GM12878 (cell line): ENCODE measurements around the gene OSTC. TPM values are rescaled to one million over a fixed set of nuclear protein-coding genes. Genes with fewer than 3 reads are reported as not detected.

Experiments used
- ATAC-seq: fragments of 200-7000 bp; cut with Tn5 transposase; 3 replicates; pipeline ENCODE4 v1.9.1; 2020; ENCODE audit warnings: mild to moderate bottlenecking, moderate library complexity
- BruUV-seq: library from RNA; stranded (reverse); fragments of 400-500 nt; replicated peaks from 2 replicates; lab custom pipeline; 2021; lab: Mats Ljungman, UMichigan
- CTCF ChIA-PET: fragments of 300-600 bp; sonication (Branson Sonifier 250); formaldehyde crosslinking; extraction: SDS; loops from one replicate; lab custom pipeline; 2021; ENCODE audit warnings: inconsistent platforms; lab: Yijun Ruan, JAX
- POLR2A ChIA-PET: fragments of 350-600 bp; formaldehyde crosslinking; extraction: SDS; loops from one replicate; lab custom pipeline; 2021; ENCODE audit warnings: inconsistent platforms; lab: Charles Lee
- RAD21 ChIA-PET: fragments of 300-600 bp; sonication (Branson Sonifier 250); formaldehyde crosslinking; loops from one replicate; lab custom pipeline; 2023; ENCODE audit warnings: antibody characterized with exemption; ENCODE audit not compliant: unreplicated experiment; lab: Charles Lee
- SMC1A ChIA-PET: fragments of 300-600 bp; sonication (Branson Sonifier 250); formaldehyde crosslinking; loops from one replicate; lab custom pipeline; 2023; ENCODE audit not compliant: unreplicated experiment, uncharacterized antibody; lab: Charles Lee
- DNase-seq: peaks from one replicate; pipeline ENCODE4 v3.0.0-alpha.2; 2011; ENCODE audit warnings: low read depth, low spot score
- FAIRE-seq: peaks from 3 replicates; lab custom pipeline; 2011; peaks lifted over from hg19 to GRCh38; lab: Jason Lieb, UNC
- H2AFZ ChIP-seq: 2 replicates; pipeline ENCODE4 v1.6.0; 2011; ENCODE audit warnings: low read depth, low read length, control low read depth; ENCODE audit not compliant: control insufficient read depth
- H3K27ac ChIP-seq: 2 replicates; pipeline ENCODE4 v1.5.1; 2011; ENCODE audit warnings: control low read depth; ENCODE audit not compliant: control insufficient read depth, insufficient read depth
- H3K27me3 ChIP-seq, 2 experiments: replicated peaks in 1 of 2; 2 replicates each; pipeline versions ENCODE4 v1.6.0 to v1.6.1; 2011; ENCODE audit warnings: low read length in 1 of 2; ENCODE audit not compliant: control insufficient read depth in 2 of 2, insufficient read depth in 2 of 2
- H3K36me3 ChIP-seq, 2 experiments: 2 replicates each; pipeline ENCODE4 v1.5.1; 2011; ENCODE audit warnings: low read length in 1 of 2; ENCODE audit not compliant: control insufficient read depth in 2 of 2, insufficient read depth in 2 of 2
- H3K4me1 ChIP-seq: 2 replicates; pipeline ENCODE4 v1.6.1; 2011; ENCODE audit warnings: mild to moderate bottlenecking, low read length, moderate library complexity, mixed read lengths; ENCODE audit not compliant: control insufficient read depth, insufficient read depth
- H3K4me2 ChIP-seq: 2 replicates; pipeline ENCODE4 v1.6.0; 2011; ENCODE audit warnings: control low read depth; ENCODE audit not compliant: control insufficient read depth, insufficient read depth
- H3K4me3 ChIP-seq: fragments of 200-600 bp; sonication (generic); 2 replicates; pipeline ENCODE4 v1.5.1; 2016
- H3K79me2 ChIP-seq: 2 replicates; pipeline ENCODE4 v1.6.0; 2011; ENCODE audit warnings: low read length; ENCODE audit not compliant: control insufficient read depth, insufficient read depth
- H3K9ac ChIP-seq: 2 replicates; pipeline ENCODE4 v1.8.0; 2011; ENCODE audit warnings: low read length, control low read depth, mixed read lengths; ENCODE audit not compliant: control insufficient read depth, insufficient read depth
- H3K9me3 ChIP-seq: replicated peaks from 3 replicates; pipeline ENCODE4 v1.5.1; 2011; ENCODE audit warnings: mild to moderate bottlenecking, low read length; ENCODE audit not compliant: control insufficient read depth, insufficient read depth
- H4K20me1 ChIP-seq: 2 replicates; pipeline ENCODE4 v1.6.0; 2011; ENCODE audit not compliant: control insufficient read depth, insufficient read depth
- BRCA1 ChIP-seq: IDR thresholded peaks from 2 replicates; pipeline ENCODE4 v1.6.1; 2011; ENCODE audit warnings: low read depth, low read length, improper control_type of control experiment
- HDAC2 ChIP-seq: fragments of 200-600 bp; sonication (generic); IDR thresholded peaks from 2 replicates; pipeline ENCODE4 v1.6.1; 2017
- RB1 ChIP-seq: fragments of 450-650 bp; formaldehyde crosslinking; IDR thresholded peaks from 2 replicates; pipeline ENCODE4 v1.6.1; 2017; ENCODE audit warnings: mild to moderate bottlenecking, borderline replicate concordance
- RBBP5 ChIP-seq: fragments of 200-600 bp; sonication (generic); conservative IDR thresholded peaks from 2 replicates; pipeline ENCODE4 v1.6.1; 2016
- SREBF1 ChIP-seq: IDR thresholded peaks from 2 replicates; pipeline ENCODE4 v1.6.1; 2012; ENCODE audit warnings: mild to moderate bottlenecking, low read length
- ZSCAN29 ChIP-seq: fragments of 450-650 bp; IDR thresholded peaks from 2 replicates; pipeline ENCODE4 v1.6.1; 2017; ENCODE audit warnings: mild to moderate bottlenecking, moderate library complexity
- WGBS: methylation state at CpG from one replicate; pipeline ENCODE4 v1.1.6; 2016; ENCODE audit warnings: low lambda C conversion rate; ENCODE audit not compliant: insufficient replicate concordance, insufficient coverage; ENCODE audit errors: missing lambda C conversion rate; 5-methylcytosine and 5-hydroxymethylcytosine counted together
- in situ Hi-C: fragments of 300-500 bp; cut with MboI; formaldehyde crosslinking; loops from 9 replicates; pipeline ENCODE4 v1.14.3; 2018; ENCODE audit warnings: mixed read lengths
- intact Hi-C: fragments of 100-400 bp; cut with micrococcal nuclease; formaldehyde crosslinking; loops from one replicate; pipeline ENCODE4 v1.14.2; 2022; ENCODE audit not compliant: unreplicated experiment
- polyA plus RNA-seq, 11 experiments: library from polyadenylated mRNA; depleted of rRNA in 4 of 11; unstranded in 6 of 11; stranded (reverse) in 5 of 11; fragments of >200 nt; fragmentation: Nextera tagmentation in 4 of 11; fragmentation: Illumina TruSeq in 1 of 11; extraction: Ambion mirVana in 4 of 11; extraction: Trizol in 1 of 11; gene quantifications; 1 replicate in 1 of 11; 2 replicates in 10 of 11; pipeline versions ENCODE4 v1.2.1 to v1.2.3, GENCODE V29; 2011 to 2016; ENCODE audit warnings: inconsistent platforms in 2 of 11, missing spikeins in 2 of 11, low read depth in 1 of 11
- small RNA-seq: library from RNA; depleted of rRNA; stranded (forward); fragments of <200 nt; gene quantifications from one replicate; pipeline ENCODE3, GENCODE V24; 2014
- total RNA-seq, 4 experiments: library from RNA; depleted of rRNA in 3 of 4; stranded (reverse); fragments of >200 nt in 3 of 4; fragmentation: Illumina TruSeq in 1 of 4; extraction: Trizol in 1 of 4; gene quantifications; 2 replicates each; pipeline versions ENCODE4 v1.2.1 to v1.2.3, GENCODE V29; 2013 to 2021

Gene OSTC
- total and polyA plus RNA-seq, 10 of the 15 experiments (the other 5 are each of a cell fraction or from before 2014, with no cell fraction given), result 106 to 681 (median 181) TPM

GRCh38 chr4:108717386-108717785 is 67.0 kb downstream of the OSTC start:
- intact Hi-C loops, result no loop called here
- no peak overlapping the region for H2AFZ ChIP-seq
- no peak for TF ChIP-seq RB1
- no peak for TF ChIP-seq RBBP5
- TF ChIP-seq BRCA1, result no peak
- no peak for TF ChIP-seq HDAC2
- TF ChIP-seq SREBF1, result no peak
- no peak for TF ChIP-seq ZSCAN29
- TF ChIP-seq, all 136 proteins: peak for 0

More at GRCh38 chr4:108717386-108717785, 67.0 kb downstream of the OSTC start:
- H3K4me3 ChIP-seq, result no peak overlapping the region
- in situ Hi-C loops, result no loop called here
- no peak overlapping the region for H3K27ac ChIP-seq
- no peak for DNase-seq
- H3K4me2 ChIP-seq, result no peak overlapping the region
- POLR2A ChIA-PET, result no interaction called here
- RAD21 ChIA-PET, result no interaction called here
- BruUV-seq, result no TSS peak
- no peak for FAIRE-seq
- H3K36me3 ChIP-seq, result no peaks in the 10 kb centered on the region
- no peaks in the 10 kb centered on the region for H3K9me3 ChIP-seq
- no peaks in the 10 kb centered on the region for H3K4me1 ChIP-seq
- no peaks in the 10 kb centered on the region for H4K20me1 ChIP-seq
- CTCF ChIA-PET, result interaction anchor here (0.6 to 0.9 kb wide), 2 partner anchors 114 to 715 kb away, joined by 3 to 4 read pairs; no protein-coding TSS in a partner anchor
- no peak for ATAC-seq
- no peak overlapping the region for H3K9ac ChIP-seq
- H3K79me2 ChIP-seq, result no peaks in the 10 kb centered on the region
- 16% methylated on average over 2 of the region's 2 CpGs for WGBS
- no peaks in the 10 kb centered on the region for H3K27me3 ChIP-seq
- SMC1A ChIA-PET, result no interaction called here

Small RNA genes lying within 50 kb of the gene (small RNA-seq; reads per million reads assigned to genes)
- gene RNU6-431P, result not detected

Other genes starting within 250 kb of the OSTC start
- 1,907 and 2,024 TPM in 2 replicates for gene RPL34, start 30.0 kb upstream of the OSTC start, total RNA-seq (2014; rRNA removed)
- gene RPL34, start 30.0 kb upstream of the OSTC start, total RNA-seq (2014; rRNA removed; fragmentation: Illumina TruSeq; extraction: Trizol), result 2,117 and 2,268 TPM in 2 replicates
- 1,927 and 2,065 TPM in 2 replicates for gene RPL34, start 30.0 kb upstream of the OSTC start, total RNA-seq (2021)
- 4,903 and 4,956 TPM in 2 replicates for gene RPL34, start 30.0 kb upstream of the OSTC start, polyA plus RNA-seq (2011; rRNA removed)
- gene RPL34, start 30.0 kb upstream of the OSTC start, polyA plus RNA-seq (2014; fragmentation: Illumina TruSeq; extraction: Trizol), result 2,811 and 3,255 TPM in 2 replicates
- gene RPL34, start 30.0 kb upstream of the OSTC start, polyA plus RNA-seq (2014; fragmentation: Nextera tagmentation; extraction: Ambion mirVana), result 1,000 to 10,000 TPM; 6,449 to 6,697 TPM
- gene RPL34, start 30.0 kb upstream of the OSTC start, polyA plus RNA-seq (2014; rRNA removed), result 3,285 and 3,455 TPM in 2 replicates
- 1,000 to 10,000 TPM; 1,792 to 1,873 TPM for gene RPL34, start 30.0 kb upstream of the OSTC start, polyA plus RNA-seq (2016; fragmentation: Nextera tagmentation; extraction: Ambion mirVana)
- gene ETNPPL, start 112.5 kb downstream of the OSTC start, total RNA-seq (2014; rRNA removed), result not detected in 2 replicates
- gene ETNPPL, start 112.5 kb downstream of the OSTC start, total RNA-seq (2014; rRNA removed; fragmentation: Illumina TruSeq; extraction: Trizol), result not detected in 2 replicates
- not detected in 2 replicates for gene ETNPPL, start 112.5 kb downstream of the OSTC start, total RNA-seq (2021)
- not detected in 2 replicates for gene ETNPPL, start 112.5 kb downstream of the OSTC start, polyA plus RNA-seq (2011; rRNA removed)
- gene ETNPPL, start 112.5 kb downstream of the OSTC start, polyA plus RNA-seq (2014; fragmentation: Illumina TruSeq; extraction: Trizol), result not detected in 2 replicates
- gene ETNPPL, start 112.5 kb downstream of the OSTC start, polyA plus RNA-seq (2014; fragmentation: Nextera tagmentation; extraction: Ambion mirVana), result not detected
- gene ETNPPL, start 112.5 kb downstream of the OSTC start, polyA plus RNA-seq (2014; rRNA removed), result not detected in 2 replicates
- gene ETNPPL, start 112.5 kb downstream of the OSTC start, polyA plus RNA-seq (2016; fragmentation: Nextera tagmentation; extraction: Ambion mirVana), result not detected